ENCODE measurements around the gene ITGA5.

ITGA5 gene

GRCh38 chr12:54419088-54419887, at the start of gene ITGA5:
Gene ITGA5, minus strand, starts transcription at chr12:54419266. Its CDS starts 68 bp downstream, at chr12:54419198.
- no peak for DNase-seq

GRCh38 chr12:54465857-54466523, 46.9 kb upstream of the ITGA5 start:
- no peak for DNase-seq

- no peak for DNase-seq
These were observed 44.4 kb upstream of the ITGA5 start for GRCh38 chr12:54463484-54463883.

GRCh38 chr12:54463034-54463433, 44.0 kb upstream of the ITGA5 start:
- DNase-seq: no peak

DNA sequence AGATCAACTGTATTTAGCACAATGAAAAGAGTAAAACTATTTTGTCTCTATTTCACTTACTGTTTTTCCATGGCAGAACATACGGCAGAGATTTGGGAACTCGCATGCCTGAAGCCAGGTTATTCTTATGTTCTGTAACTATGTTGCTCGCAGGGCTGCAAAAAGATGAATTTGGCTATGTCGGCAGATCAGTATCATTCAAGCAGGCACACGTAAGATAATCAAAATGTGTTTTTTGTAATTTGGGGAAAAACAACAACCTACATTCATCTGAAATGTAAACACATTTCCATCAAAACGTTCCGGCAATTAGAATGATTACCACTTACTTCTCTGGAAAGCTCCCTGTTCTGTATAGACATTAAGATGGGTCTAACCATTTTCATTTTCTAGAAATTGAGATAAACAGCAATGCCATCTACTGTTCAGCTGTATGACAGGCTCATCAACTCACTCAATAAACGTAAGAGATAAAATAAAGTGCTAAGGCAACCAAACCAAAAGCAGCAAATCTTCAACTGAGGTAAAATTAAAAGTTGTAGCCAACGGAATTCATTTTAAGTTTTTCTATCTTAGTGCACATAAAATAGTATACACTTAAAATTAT, 41.4 kb upstream of the ITGA5 start:
- DNase-seq: no peak

GRCh38 chr12:54459355-54459754, 40.3 kb upstream of the ITGA5 start:
- DNase-seq: no peak

DNA sequence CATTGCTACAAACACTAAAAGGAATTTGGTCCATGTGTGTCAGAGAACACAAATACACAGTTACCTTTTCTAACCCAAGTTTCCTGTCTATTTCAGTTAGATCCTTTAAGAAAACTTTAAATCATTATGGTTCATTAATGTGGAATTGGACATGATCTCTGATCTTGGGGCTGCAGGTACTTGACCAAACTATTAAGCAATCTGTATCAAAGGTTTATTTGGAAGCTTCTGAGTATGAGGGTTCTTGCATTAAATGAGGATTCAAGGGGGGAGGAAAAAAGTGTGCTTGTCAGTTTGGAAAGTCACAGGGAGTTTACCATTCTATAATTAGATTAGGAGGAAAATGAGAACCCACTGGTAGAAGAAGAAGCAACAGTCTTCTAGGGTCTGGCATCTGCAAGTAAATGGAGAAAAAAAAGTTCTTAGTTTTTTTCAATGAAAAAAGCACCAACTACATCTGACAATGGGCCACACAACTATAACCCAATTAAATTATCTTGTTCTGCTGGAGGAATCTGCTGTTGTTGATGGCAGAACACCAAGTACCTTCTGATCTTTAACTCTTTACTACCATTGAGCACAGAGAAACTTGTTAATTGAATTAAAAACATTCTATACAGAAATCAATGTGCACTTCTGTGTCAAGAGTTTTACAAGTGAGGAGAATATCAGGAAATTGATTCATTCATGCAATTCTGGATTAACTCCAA, 36.8 kb upstream of the ITGA5 start:
- DNase-seq: no peak

GRCh38 chr12:54452628-54453027, 33.6 kb upstream of the ITGA5 start:
- DNase-seq: no peak

DNA sequence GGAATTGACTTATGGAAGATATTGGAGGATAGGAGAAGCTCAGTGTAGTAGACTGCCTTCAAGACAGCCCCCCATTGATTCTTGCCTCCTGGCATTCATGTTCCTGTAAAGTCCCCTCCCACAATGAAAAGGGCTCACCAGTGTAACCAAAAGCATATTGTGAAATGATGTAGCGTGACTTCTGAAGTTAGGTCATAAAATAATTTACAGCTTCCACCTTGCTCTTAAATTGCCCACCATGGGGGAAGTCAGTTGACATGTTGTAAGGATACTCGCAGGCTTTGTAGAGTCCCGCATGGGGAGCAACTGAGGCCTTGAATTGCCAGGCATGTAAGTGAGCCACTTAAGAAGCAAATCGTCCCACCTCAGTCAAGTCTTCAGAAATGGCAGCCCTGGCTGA, 29.3 kb upstream of the ITGA5 start:
- no peak for DNase-seq

DNA sequence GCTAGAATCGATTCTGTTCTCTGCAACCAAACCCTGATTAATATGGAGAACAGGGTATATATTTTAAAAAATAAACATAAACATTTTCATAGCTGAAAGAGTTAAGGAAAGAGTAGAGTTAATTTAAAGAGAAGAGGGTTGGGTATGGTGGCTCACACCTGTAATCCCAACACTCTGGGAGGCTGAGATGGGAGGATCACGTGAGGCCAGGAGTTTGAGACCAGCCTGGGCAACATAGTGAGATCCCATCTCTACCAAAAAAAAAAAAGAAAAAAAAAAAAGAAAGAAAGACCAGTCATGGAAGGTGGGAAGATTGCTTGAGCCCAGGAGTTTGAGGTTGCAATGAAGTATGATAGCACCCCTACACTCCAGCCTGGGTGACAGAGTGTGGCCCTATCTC, 28.9 kb upstream of the ITGA5 start:
- DNase-seq: no peak

DNA sequence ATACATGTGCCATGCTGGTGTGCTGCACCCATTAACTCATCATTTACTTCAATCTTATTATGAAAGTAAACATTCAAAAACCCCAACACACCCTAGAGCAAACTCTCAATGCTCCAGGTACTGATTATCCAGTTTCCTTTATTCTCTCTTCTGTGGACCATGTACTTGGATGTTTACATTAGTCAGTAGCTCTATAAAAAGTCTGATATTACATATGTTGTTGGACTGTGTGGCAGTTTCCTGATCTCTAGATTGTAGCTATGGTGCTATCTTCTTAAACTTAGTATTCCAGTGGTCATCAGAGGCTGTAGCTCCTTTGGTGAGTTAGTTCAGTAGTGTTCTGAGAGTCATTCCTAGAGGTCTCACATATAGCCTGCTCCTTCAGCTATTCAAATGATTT, 25.1 kb upstream of the ITGA5 start:
- no peak for DNase-seq

DNA sequence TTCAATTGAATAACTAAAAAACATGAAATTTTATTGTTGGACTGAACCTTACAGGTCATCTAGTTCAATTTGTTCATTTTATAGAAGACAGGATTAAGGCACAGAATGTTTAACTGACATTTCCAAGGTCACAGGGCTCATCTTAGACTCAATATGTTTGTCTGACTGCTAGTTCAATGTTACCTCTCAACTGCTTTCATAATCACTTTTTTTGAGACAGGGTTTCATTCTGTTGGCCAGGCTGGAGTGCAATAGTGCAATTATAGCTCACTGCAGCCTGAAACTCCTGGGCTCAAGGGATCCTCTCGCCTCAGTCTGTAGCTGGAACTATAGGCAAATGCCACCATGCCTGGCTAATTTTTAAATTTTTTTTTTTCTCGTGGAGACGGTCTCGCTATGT, 24.4 kb upstream of the ITGA5 start:
- no peak for DNase-seq

DNA sequence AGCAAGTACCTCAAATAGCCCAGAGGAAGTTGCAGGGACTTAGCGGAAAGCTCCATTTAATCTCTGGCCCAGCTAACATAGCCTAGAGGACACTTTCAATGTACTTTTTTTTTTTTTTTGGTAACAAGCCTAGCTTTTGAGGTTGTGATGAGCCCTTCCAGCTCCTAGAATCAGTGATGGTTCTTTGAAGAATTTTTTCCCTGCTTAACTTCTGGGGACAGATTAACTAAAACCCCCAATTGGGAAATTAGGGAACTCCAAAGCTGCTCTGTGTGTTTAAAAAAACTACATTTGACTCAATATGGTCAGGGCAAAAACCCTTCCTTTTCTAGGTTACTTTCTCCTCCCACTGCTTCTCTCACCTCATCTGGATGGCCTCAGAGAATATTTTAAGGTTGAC, 23.9 kb upstream of the ITGA5 start:
- no peak for DNase-seq

DNA sequence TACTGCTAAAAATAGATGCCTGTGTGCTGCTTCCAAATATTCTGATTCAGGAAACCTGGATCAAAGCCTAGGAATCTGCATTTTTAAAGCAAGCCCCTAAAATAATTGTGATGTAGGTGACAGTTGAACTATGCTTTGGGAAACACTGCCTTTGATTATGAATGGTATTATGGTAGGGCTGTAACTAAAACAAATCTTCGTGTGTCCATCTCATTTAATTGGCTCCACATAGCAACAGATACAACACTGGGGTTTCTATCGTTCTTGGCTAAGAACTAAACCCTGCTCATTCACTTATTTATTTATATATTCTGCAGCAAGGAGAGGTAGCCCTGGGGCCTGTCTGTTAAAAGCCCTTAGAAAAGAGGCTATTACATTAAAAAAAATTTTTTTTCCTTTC, 23.0 kb upstream of the ITGA5 start:
- DNase-seq: no peak

DNA sequence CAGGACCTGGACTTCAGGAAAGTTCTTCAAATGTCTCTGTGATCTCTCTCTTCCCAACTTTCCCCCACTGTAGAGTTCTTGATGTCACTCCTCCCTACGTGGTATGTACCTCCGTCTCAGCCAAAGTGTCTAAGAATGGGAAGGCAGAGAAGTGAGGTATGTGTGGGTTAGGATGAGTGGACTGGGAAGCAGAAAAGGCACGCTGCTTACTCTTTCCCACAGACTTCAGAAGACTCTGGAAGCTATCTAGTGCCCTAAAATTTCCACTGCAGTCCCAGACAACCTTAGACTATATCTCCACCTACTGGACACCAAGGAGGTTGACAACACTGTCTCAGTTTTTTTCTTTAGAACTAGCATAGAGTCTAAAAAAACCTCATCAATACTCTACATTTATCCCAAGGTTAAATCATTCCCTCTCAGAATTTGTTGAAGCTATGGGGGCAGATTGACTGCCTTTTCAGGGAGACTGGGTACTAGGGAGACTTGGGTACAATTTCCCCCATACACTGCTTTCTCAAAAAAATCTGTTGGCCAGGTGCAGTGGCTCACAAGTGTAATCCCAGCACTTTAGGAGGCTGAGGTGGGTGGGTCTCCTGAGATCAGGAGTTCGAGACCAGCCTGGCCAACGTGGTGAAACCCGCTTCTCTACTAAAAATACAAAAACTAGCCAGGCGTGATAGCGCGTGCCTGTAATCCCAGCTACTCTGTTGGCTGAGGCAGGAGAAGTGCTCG, 20.6 kb upstream of the ITGA5 start:
- peak; percentile 11 for DNase-seq

- no peak for DNase-seq
These were observed 20.0 kb upstream of the ITGA5 start for GRCh38 chr12:54439096-54439495.

DNA sequence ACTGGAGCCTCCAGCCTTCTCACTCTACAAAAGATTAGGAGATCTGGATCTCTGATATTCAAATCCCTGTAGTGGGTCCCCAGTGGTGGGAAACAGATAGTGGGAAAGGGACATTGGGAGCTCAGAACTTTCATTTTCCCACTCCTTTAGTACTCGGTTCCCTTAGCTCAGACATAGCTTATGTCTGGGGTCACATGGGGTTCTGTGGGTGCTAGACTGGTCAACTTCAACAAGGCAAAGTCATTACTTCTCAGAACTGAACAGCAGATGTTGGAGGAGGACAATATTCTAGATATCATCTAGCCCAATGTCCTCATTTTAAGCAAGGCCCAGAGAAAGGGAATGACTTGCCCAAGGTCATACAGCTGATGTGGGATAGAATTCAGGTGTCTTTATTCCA, 19.5 kb upstream of the ITGA5 start:
- no peak for DNase-seq

- DNase-seq: no peak
These were observed 18.6 kb upstream of the ITGA5 start for GRCh38 chr12:54437697-54438096.

DNA sequence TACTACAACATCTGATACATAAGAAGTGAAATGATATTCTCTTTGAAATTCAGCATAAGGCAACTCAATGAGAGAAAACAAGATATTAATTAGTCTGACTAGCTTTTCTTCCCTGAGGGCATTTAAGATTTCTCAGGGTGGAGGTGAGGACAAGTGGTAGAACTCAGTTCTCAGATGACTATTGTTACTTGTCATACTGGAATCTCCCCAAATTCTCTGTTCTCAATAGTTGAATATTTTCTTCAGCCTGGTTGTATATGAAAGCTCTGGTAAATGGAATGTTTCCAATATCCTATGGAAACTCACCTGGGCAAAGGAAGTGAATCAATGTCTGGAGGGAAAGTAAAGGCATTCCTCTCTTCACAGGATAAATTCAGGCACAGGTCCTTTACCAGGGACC, 18.2 kb upstream of the ITGA5 start:
- no peak for DNase-seq

- no peak for DNase-seq
These were observed 13.7 kb upstream of the ITGA5 start for GRCh38 chr12:54432815-54433164.

- no peak for DNase-seq
These were observed 13.1 kb upstream of the ITGA5 start for GRCh38 chr12:54431911-54432814.
